Kidney (tissue), 14 donors: ENCODE results near the gene EFEMP1. TPM values are rescaled to one million over a fixed set of nuclear protein-coding genes. Genes with fewer than 3 reads are reported as not detected.

Experiments used
- DNase-seq, 5 donors: peaks; one replicate each; pipeline ENCODE4 v3.0.0-alpha.2; 2013 to 2020
- FAIRE-seq: peaks from 2 replicates; lab custom pipeline; 2012; peaks lifted over from hg19 to GRCh38; lab: Jason Lieb, UNC
- H3K27ac ChIP-seq, 2 donors: one replicate each; pipeline ENCODE4 v1.7.0; 2013; ENCODE audit warnings: low read depth in 2 of 2, low read length in 2 of 2, inconsistent platforms in 1 of 2
- H3K27me3 ChIP-seq: one replicate; pipeline ENCODE4 v1.7.1; 2013; ENCODE audit warnings: low read length, inconsistent platforms; ENCODE audit not compliant: control insufficient read depth, insufficient read depth
- H3K36me3 ChIP-seq, 3 donors: one replicate each; pipeline versions ENCODE4 v1.7.0 to v1.7.1; 2013; ENCODE audit warnings: low read length in 3 of 3, control low read depth in 1 of 3, inconsistent platforms in 1 of 3; ENCODE audit not compliant: insufficient read depth in 3 of 3, control insufficient read depth in 2 of 3
- H3K4me1 ChIP-seq, 3 donors: one replicate each; pipeline versions ENCODE4 v1.7.0 to v1.7.1; 2013; ENCODE audit warnings: low read length in 3 of 3, inconsistent platforms in 1 of 3, low read depth in 1 of 3; ENCODE audit not compliant: control insufficient read depth in 2 of 3, insufficient read depth in 2 of 3
- H3K4me3 ChIP-seq, 3 donors: one replicate each; pipeline versions ENCODE4 v1.7.0 to v1.8.1; 2013; ENCODE audit warnings: low read length in 3 of 3, control low read depth in 1 of 3, inconsistent platforms in 1 of 3
- H3K9ac ChIP-seq, 3 donors: one replicate each; pipeline versions ENCODE4 v1.7.0 to v1.7.1; 2013; ENCODE audit warnings: low read length in 3 of 3, control low read depth in 1 of 3, inconsistent platforms in 1 of 3
- H3K9me3 ChIP-seq, 3 donors: one replicate each; pipeline versions ENCODE4 v1.7.0 to v1.7.1; 2013; ENCODE audit warnings: low read length in 3 of 3, control low read depth in 1 of 3, inconsistent platforms in 1 of 3; ENCODE audit not compliant: control insufficient read depth in 2 of 3, insufficient read depth in 1 of 3
- intact Hi-C: fragments of 100-400 bp; cut with DNase I; formaldehyde crosslinking; loops from one replicate; pipeline ENCODE4 v1.11.1; 2022
- polyA plus RNA-seq: library from polyadenylated mRNA; stranded (reverse); fragments of 350-450 nt; fragmentation: Illumina TruSeq; extraction: RNeasy Lipid Tissue Mini Kit (QIAGEN cat#74804); gene quantifications from one replicate; pipeline ENCODE4 v1.2.3, GENCODE V29; 2014; ENCODE audit warnings: low read depth, low replicate concordance; ENCODE audit not compliant: insufficient read depth
- total RNA-seq: library from RNA; stranded (reverse); fragmentation: NEBNext Ultra II Directional; extraction: Animal tissue kit (Norgen Biotek cat#: 25700); gene quantifications from one replicate; pipeline ENCODE4 v1.2.1, GENCODE V29; 2021
- TF ChIP-seq, protein P1 (sequence below): IDR thresholded peaks from 3 replicates; pipeline ENCODE4 v1.5.1; 2012; ENCODE audit warnings: mild to moderate bottlenecking, moderate library complexity, borderline replicate concordance; ENCODE audit not compliant: insufficient read depth; ENCODE audit errors: extremely low read depth
- donor health status: control.
- donor health status: control.
- donor health status: control.
- donor health status: control.
- donor health status: control.
- donor health status: DM: yes; HTN: yes; CAD: no.
- donor health status: Normal renal cell carcinoma (clear cell type).

The EFEMP1 gene
- total and polyA plus RNA-seq, 2 donors from 2014 or later, result 68.4 to 171 TPM

DNA sequence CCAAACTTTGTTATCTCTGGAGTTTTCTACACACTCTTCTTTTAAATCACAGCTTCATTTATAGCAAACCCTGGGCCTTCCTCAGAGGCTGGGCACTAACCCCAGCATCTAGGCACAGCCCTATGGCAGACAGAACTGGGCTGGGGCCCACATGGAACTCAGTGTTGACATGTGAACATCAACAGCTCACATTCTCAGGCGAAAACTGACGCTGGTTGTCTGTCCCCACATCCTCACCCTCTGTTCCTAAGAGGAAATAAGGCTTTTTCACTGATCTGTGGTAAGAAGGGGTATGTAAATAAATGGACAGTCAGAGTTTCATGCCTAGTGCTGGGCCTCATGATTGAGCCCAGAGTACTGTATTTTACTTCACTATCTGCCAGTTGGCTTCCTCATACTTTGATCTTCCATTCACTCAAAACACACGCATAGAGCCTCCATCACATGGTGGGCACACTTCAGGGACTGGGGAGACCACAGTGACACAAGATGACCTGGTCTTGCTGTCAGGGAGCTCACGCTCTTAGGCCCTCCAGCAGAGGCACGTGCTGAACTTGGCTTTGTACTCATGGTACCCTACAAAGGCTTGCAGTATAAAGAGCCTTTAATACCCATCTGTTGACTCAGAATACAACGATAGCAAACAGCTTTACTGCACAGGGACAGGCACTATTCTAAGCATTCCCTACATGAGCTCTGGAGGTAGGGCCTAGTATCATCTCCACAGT lies 43.0 kb downstream of the EFEMP1 start:
- Histone ChIP-seq H3K9me3 (no peaks in the 10 kb centered on the region), H3K4me3 (no peak overlapping the region), H3K27me3 (no peaks in the 10 kb centered on the region), H3K4me1 (no peaks in the 10 kb centered on the region), H3K36me3 (no peaks in the 10 kb centered on the region), H3K9ac (no peak overlapping the region), H3K27ac (no peak overlapping the region)
- DNase-seq (no peak), FAIRE-seq (no peak)
- intact Hi-C loops, result no loop called here
- TF ChIP-seq, protein P1, sequence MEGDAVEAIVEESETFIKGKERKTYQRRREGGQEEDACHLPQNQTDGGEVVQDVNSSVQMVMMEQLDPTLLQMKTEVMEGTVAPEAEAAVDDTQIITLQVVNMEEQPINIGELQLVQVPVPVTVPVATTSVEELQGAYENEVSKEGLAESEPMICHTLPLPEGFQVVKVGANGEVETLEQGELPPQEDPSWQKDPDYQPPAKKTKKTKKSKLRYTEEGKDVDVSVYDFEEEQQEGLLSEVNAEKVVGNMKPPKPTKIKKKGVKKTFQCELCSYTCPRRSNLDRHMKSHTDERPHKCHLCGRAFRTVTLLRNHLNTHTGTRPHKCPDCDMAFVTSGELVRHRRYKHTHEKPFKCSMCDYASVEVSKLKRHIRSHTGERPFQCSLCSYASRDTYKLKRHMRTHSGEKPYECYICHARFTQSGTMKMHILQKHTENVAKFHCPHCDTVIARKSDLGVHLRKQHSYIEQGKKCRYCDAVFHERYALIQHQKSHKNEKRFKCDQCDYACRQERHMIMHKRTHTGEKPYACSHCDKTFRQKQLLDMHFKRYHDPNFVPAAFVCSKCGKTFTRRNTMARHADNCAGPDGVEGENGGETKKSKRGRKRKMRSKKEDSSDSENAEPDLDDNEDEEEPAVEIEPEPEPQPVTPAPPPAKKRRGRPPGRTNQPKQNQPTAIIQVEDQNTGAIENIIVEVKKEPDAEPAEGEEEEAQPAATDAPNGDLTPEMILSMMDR, result no peak

DNA sequence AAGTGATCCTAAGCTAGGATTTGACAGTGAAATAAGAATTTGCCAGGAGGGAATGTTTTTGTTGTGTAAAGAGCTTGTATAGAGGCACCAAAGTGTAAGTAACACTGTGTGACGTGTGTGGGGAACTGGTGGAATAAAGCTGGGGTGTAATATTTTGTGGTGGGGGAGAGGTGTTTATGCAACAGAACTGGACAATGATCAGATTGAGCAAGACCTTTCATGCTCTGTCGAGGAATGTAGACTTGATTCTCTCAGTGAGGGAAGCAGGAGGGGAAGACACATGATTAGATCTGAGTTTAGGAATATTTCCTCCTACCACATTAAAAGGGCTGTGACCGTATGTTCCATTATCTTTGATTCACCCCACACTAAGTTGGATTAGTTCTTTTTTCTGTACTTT lies 43.6 kb downstream of the EFEMP1 start:
- no peaks in the 10 kb centered on the region for H3K27me3 ChIP-seq
- no peak overlapping the region for H3K9ac ChIP-seq
- no peaks in the 10 kb centered on the region for H3K36me3 ChIP-seq
- no peaks in the 10 kb centered on the region for H3K4me1 ChIP-seq
- DNase-seq (no peak), FAIRE-seq (no peak)
- H3K9me3 ChIP-seq, result no peaks in the 10 kb centered on the region
- no peak overlapping the region for H3K4me3 ChIP-seq
- intact Hi-C loops, result no loop called here
- TF ChIP-seq, protein P1, result no peak
- no peak overlapping the region for H3K27ac ChIP-seq

DNA sequence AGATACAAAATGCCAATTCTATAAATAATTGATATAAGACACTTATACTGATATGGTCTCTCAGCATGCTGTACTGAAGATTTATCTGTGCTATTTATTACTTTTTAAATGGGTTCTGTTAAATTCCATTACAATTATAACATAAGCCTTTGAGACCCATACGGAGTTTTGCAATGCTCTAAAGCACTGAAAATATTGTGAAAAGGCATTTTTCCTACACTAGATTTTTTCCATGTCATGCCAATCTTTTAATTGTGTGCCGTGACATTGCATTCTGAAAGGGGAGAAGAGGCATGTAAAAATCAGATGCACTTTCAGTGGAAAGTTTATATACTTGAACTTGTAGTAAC lies 46.5 kb downstream of the EFEMP1 start:
- no peak for DNase-seq
- TF ChIP-seq, protein P1, result no peak
- H3K9ac ChIP-seq, result no peak overlapping the region
- FAIRE-seq, result no peak
- H3K4me1 ChIP-seq, result no peaks in the 10 kb centered on the region
- H3K27me3 ChIP-seq, result no peaks in the 10 kb centered on the region
- no peaks in the 10 kb centered on the region for H3K36me3 ChIP-seq
- intact Hi-C loops, result no loop called here
- H3K4me3 ChIP-seq, result no peak overlapping the region
- no peak overlapping the region for H3K27ac ChIP-seq
- H3K9me3 ChIP-seq, result no peaks in the 10 kb centered on the region
